DND-41 (cell line): ENCODE data around the gene HNRNPH3.

Experiments used
- ATAC-seq: fragments of 200-7000 bp; cut with Tn5 transposase; 3 replicates; pipeline ENCODE4 v1.9.1; 2021; ENCODE audit warnings: low read depth; ENCODE audit not compliant: insufficient read depth
- DNase-seq: peaks from one replicate; pipeline ENCODE4 v3.0.0-alpha.2; 2020
- H2AFZ ChIP-seq: 2 replicates; pipeline ENCODE4 v1.6.0; 2012; ENCODE audit warnings: low read depth, low read length
- H3K27ac ChIP-seq: 2 replicates; pipeline ENCODE4 v1.5.1; 2012; ENCODE audit warnings: low read length, inconsistent platforms
- H3K27me3 ChIP-seq: fragments of 200-600 bp; sonication (generic); 2 replicates; pipeline ENCODE4 v1.6.0; 2012; ENCODE audit warnings: low read length, mild to moderate bottlenecking, inconsistent platforms; ENCODE audit not compliant: insufficient read depth, poor library complexity
- H3K36me3 ChIP-seq: 2 replicates; pipeline ENCODE4 v1.5.1; 2012; ENCODE audit warnings: low read length, inconsistent platforms; ENCODE audit not compliant: insufficient read depth
- H3K4me1 ChIP-seq: 2 replicates; pipeline ENCODE4 v1.5.1; 2012; ENCODE audit warnings: mild to moderate bottlenecking, low read length; ENCODE audit not compliant: insufficient read depth
- H3K4me2 ChIP-seq: 2 replicates; pipeline ENCODE4 v1.6.0; 2012; ENCODE audit warnings: mild to moderate bottlenecking, moderate library complexity, low read length, inconsistent platforms; ENCODE audit not compliant: insufficient read depth
- H3K4me3 ChIP-seq, 2 experiments: fragments of 200-600 bp in 1 of 2; shearing (Covaris generic) in 1 of 2; 2 replicates each; pipeline ENCODE4 v1.5.1; 2012 to 2016; ENCODE audit warnings: inconsistent platforms in 2 of 2, low read length in 2 of 2, mild to moderate bottlenecking in 2 of 2, low read depth in 1 of 2, moderate library complexity in 1 of 2
- H3K79me2 ChIP-seq: 2 replicates; pipeline ENCODE4 v1.6.0; 2012; ENCODE audit warnings: low read length, inconsistent platforms; ENCODE audit not compliant: insufficient read depth
- H3K9ac ChIP-seq: 2 replicates; pipeline ENCODE4 v1.6.0; 2012; ENCODE audit warnings: low read depth, mild to moderate bottlenecking, inconsistent platforms, low read length, moderate library complexity
- H3K9me3 ChIP-seq: 2 replicates; pipeline ENCODE4 v1.5.1; 2012; ENCODE audit warnings: low read length, moderate library complexity, mild to moderate bottlenecking, inconsistent platforms; ENCODE audit not compliant: insufficient read depth, severe bottlenecking
- H4K20me1 ChIP-seq: 2 replicates; pipeline ENCODE4 v1.6.0; 2012; ENCODE audit warnings: low read length; ENCODE audit not compliant: insufficient read depth
- EZH2 ChIP-seq: IDR thresholded peaks from 3 replicates; pipeline ENCODE4 v1.6.1; 2012; ENCODE audit warnings: borderline replicate concordance, low read depth, mild to moderate bottlenecking, moderate library complexity, low read length, inconsistent platforms; ENCODE audit not compliant: severe bottlenecking
- TF ChIP-seq, protein P1 (sequence below): IDR thresholded peaks from 2 replicates; pipeline ENCODE4 v1.5.1; 2012; ENCODE audit warnings: borderline replicate concordance, low read length, moderate library complexity, mild to moderate bottlenecking; ENCODE audit not compliant: poor library complexity, severe bottlenecking; ENCODE audit errors: extremely low read depth

The HNRNPH3 gene

DNA sequence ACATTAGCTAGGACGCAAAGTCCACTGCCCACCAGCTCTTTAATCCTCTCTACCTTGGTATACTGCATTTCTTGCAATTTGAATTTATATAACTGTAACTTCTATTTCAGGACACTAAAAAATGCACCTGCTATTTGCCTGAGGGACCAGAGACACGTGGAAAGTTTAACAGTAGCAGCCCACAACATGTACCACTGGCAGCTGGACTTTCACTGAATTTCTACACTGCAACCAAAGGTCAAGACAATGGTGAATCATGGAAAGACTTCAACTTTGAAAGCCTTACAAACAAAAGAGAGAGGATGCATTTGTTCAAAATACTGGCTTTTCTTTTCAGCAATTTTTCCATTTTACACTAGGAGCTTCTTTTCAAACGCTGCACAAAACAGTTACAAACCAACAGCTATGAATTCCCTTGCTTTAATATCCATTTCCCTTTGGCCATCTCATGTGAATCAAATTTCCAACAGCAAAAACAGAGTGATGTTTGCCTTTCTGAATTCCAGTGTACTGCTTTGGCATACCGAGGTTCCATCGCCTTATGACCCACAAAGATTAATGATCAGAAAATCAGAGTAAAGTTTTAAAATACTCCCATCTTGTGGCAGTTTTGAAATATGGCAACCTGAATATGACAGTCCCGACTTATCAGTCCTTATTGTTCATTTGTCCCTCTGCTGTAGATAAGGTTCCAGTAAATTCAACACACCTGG, 29.9 kb upstream of the HNRNPH3 start:
- Histone ChIP-seq H3K27ac (no peak overlapping the region), H2AFZ (no peak overlapping the region), H3K9ac (no peak overlapping the region)

DNA sequence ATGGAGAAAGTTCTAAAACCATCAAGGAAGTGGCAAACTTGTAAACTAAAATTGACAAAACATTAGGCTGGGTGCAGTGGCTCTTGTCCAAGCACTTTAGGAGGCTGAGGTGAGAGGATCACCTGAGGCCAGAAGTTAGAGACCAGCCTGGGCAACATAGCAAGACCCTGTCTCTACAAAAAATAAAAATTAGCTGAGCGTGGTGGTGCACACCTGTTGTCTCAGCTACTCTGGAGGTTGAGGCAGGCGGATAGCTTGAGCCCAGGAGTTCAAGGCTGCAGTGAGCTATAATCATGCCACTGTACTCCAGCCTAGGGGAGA, 29.4 kb upstream of the HNRNPH3 start:
- Histone ChIP-seq H2AFZ (no peak overlapping the region), H3K4me1 (no peaks in the 10 kb centered on the region), H3K79me2 (no peaks in the 10 kb centered on the region), H4K20me1 (no peaks in the 10 kb centered on the region), H3K4me2 (no peak overlapping the region), H3K27me3 (no peaks in the 10 kb centered on the region), H3K4me3 (no peak overlapping the region), H3K36me3 (no peaks in the 10 kb centered on the region), H3K9ac (no peak overlapping the region), H3K27ac (no peak overlapping the region), H3K9me3 (no peaks in the 10 kb centered on the region)
- DNase-seq (no peak), ATAC-seq (0 out of 3 replicates have a peak, but pooled peaks have one; percentile 24)
- TF ChIP-seq EZH2, result no peak
- TF ChIP-seq, protein P1, sequence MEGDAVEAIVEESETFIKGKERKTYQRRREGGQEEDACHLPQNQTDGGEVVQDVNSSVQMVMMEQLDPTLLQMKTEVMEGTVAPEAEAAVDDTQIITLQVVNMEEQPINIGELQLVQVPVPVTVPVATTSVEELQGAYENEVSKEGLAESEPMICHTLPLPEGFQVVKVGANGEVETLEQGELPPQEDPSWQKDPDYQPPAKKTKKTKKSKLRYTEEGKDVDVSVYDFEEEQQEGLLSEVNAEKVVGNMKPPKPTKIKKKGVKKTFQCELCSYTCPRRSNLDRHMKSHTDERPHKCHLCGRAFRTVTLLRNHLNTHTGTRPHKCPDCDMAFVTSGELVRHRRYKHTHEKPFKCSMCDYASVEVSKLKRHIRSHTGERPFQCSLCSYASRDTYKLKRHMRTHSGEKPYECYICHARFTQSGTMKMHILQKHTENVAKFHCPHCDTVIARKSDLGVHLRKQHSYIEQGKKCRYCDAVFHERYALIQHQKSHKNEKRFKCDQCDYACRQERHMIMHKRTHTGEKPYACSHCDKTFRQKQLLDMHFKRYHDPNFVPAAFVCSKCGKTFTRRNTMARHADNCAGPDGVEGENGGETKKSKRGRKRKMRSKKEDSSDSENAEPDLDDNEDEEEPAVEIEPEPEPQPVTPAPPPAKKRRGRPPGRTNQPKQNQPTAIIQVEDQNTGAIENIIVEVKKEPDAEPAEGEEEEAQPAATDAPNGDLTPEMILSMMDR, result no peak

More for the DNA sequence above, 29.9 kb upstream of the HNRNPH3 start:
- H3K4me3 ChIP-seq, result no peak overlapping the region
- H3K4me1 ChIP-seq, result no peaks in the 10 kb centered on the region
- H3K79me2 ChIP-seq, result no peaks in the 10 kb centered on the region
- TF ChIP-seq, protein P1, result peak; percentile 69
- TF ChIP-seq EZH2, result no peak
- no peaks in the 10 kb centered on the region for H3K27me3 ChIP-seq
- H3K36me3 ChIP-seq, result no peaks in the 10 kb centered on the region
- H3K9me3 ChIP-seq, result no peaks in the 10 kb centered on the region
- no peak for DNase-seq
- peak; percentile 71 for ATAC-seq
- no peaks in the 10 kb centered on the region for H4K20me1 ChIP-seq
- H3K4me2 ChIP-seq, result no peak overlapping the region

DNA sequence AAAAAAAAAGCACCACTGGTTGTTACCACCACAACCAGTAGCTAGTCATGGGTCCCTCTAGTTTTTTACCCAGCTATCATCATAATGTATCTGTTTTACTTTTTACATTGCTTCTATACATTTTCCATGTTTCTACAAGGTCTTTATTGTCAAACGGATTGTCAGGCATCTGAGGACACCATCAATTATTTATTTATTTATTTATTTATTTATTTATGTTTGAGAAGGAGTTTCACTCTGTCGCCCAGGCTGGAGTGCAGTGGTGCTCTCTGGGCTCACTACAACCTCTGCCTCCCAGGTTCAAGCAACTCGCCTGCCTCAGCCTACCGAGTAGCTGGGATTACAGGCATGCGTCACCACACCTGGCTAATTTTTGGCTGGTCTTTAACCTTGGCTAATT, 29.0 kb upstream of the HNRNPH3 start:
- Histone ChIP-seq H4K20me1 (no peaks in the 10 kb centered on the region), H3K36me3 (no peaks in the 10 kb centered on the region), H3K4me3 (no peak overlapping the region), H2AFZ (no peak overlapping the region), H3K79me2 (no peaks in the 10 kb centered on the region), H3K9ac (no peak overlapping the region), H3K9me3 (no peaks in the 10 kb centered on the region), H3K4me1 (no peaks in the 10 kb centered on the region), H3K4me2 (no peak overlapping the region), H3K27me3 (no peaks in the 10 kb centered on the region), H3K27ac (no peak overlapping the region)
- TF ChIP-seq, protein P1, result no peak
- TF ChIP-seq EZH2, result no peak
- ATAC-seq, result no peak
- DNase-seq, result no peak
